B cell (primary cell): ENCODE data around the gene NFAT5. TPM values are rescaled to one million over a fixed set of nuclear protein-coding genes. Genes with fewer than 3 reads are reported as not detected.

Source experiments
- ATAC-seq: fragments of 200-7000 bp; cut with Tn5 transposase; one replicate; pipeline ENCODE4 v1.10.0; 2021; ENCODE audit warnings: low read depth, mild to moderate bottlenecking, moderate number of reproducible peaks, moderate library complexity
- CTCF ChIA-PET: fragments of 350-600 bp; sonication (Branson Sonifier 250); formaldehyde crosslinking; loops from one replicate; lab custom pipeline; 2021; ENCODE audit warnings: antibody characterized with exemption, inconsistent platforms; lab: Charles Lee
- POLR2A ChIA-PET: fragments of 350-600 bp; sonication (Branson Sonifier 250); formaldehyde crosslinking; loops from one replicate; lab custom pipeline; 2021; ENCODE audit warnings: antibody characterized with exemption; lab: Charles Lee
- DNase-seq: peaks from one replicate; pipeline ENCODE4 v3.0.0; 2013
- H2AFZ ChIP-seq: 2 replicates; pipeline ENCODE4 v1.6.1; 2012; ENCODE audit warnings: mild to moderate bottlenecking, low read depth, low read length; ENCODE audit not compliant: insufficient read depth, poor library complexity, severe bottlenecking
- H3K27ac ChIP-seq, 2 donors: 1 replicate in 1 of 2; 2 replicates in 1 of 2; pipeline ENCODE4 v1.5.1; 2012 to 2013; ENCODE audit warnings: low read length in 2 of 2, mild to moderate bottlenecking in 2 of 2, moderate library complexity in 1 of 2
- H3K27me3 ChIP-seq, 4 experiments: fragments of 200-600 bp in 1 of 4; sonication (generic) in 1 of 4; replicated peaks in 1 of 4; 1 replicate in 2 of 4; 2 replicates in 2 of 4; pipeline versions ENCODE4 v1.6.1 to v1.7.0; 2013 to 2016; ENCODE audit warnings: low read length in 3 of 4, mild to moderate bottlenecking in 2 of 4, mixed read lengths in 1 of 4, moderate library complexity in 1 of 4; ENCODE audit not compliant: insufficient read depth in 4 of 4, control insufficient read depth in 3 of 4; ENCODE audit errors: control extremely low read depth in 1 of 4
- H3K36me3 ChIP-seq, 2 experiments: replicated peaks in 1 of 2; 1 replicate in 1 of 2; 2 replicates in 1 of 2; pipeline versions ENCODE4 v1.6.1 to v1.7.1; 2013; ENCODE audit warnings: low read length in 1 of 2; ENCODE audit not compliant: insufficient read depth in 2 of 2, control insufficient read depth in 1 of 2; ENCODE audit errors: control extremely low read depth in 1 of 2, extremely low read depth in 1 of 2
- H3K4me1 ChIP-seq, 2 donors: fragments of 200-600 bp in 1 of 2; sonication (generic) in 1 of 2; 1 replicate in 1 of 2; 2 replicates in 1 of 2; pipeline versions ENCODE4 v1.5.1 to v1.6.1; 2013 to 2017; ENCODE audit warnings: low read length in 2 of 2; ENCODE audit not compliant: control insufficient read depth in 2 of 2, insufficient read depth in 2 of 2
- H3K4me2 ChIP-seq: replicated peaks from 2 replicates; pipeline ENCODE3; 2012; ENCODE audit warnings: mild to moderate bottlenecking, low read depth, low read length; ENCODE audit not compliant: poor library complexity, severe bottlenecking
- H3K4me3 ChIP-seq, 5 experiments: fragments of 200-600 bp in 1 of 5; sonication (generic) in 1 of 5; 1 replicate in 3 of 5; 2 replicates in 2 of 5; pipeline versions ENCODE4 v1.5.1 to v1.7.0; 2011 to 2016; ENCODE audit warnings: low read length in 4 of 5, mild to moderate bottlenecking in 4 of 5, low read depth in 2 of 5, control low read depth in 1 of 5, moderate library complexity in 1 of 5; ENCODE audit not compliant: insufficient read depth in 1 of 5; ENCODE audit errors: control extremely low read depth in 1 of 5, extremely low read depth in 1 of 5
- H3K79me2 ChIP-seq: fragments of 200-600 bp; sonication (generic); one replicate; pipeline ENCODE4 v1.6.0; 2016; ENCODE audit warnings: low read length; ENCODE audit not compliant: control insufficient read depth, insufficient read depth
- H3K9ac ChIP-seq: fragments of 200-600 bp; sonication (generic); 2 replicates; pipeline ENCODE4 v1.6.1; 2017; ENCODE audit warnings: mild to moderate bottlenecking, low read length, moderate library complexity
- H3K9me3 ChIP-seq, 3 donors: one replicate each; pipeline versions ENCODE4 v1.6.1 to v1.7.1; 2013; ENCODE audit warnings: low read length in 2 of 3; ENCODE audit not compliant: control insufficient read depth in 2 of 3, insufficient read depth in 1 of 3; ENCODE audit errors: control extremely low read depth in 1 of 3
- H4K20me1 ChIP-seq: 2 replicates; pipeline ENCODE4 v1.6.0; 2012; ENCODE audit warnings: mild to moderate bottlenecking, low read length; ENCODE audit not compliant: insufficient read depth, control insufficient read depth, poor library complexity, severe bottlenecking
- H3K27ac Mint-ChIP-seq: one replicate; pipeline ENCODE4 v1.8.0; 2021; ENCODE audit warnings: mixed read lengths
- H3K27me3 Mint-ChIP-seq: one replicate; pipeline ENCODE4 v1.8.0; 2021; ENCODE audit warnings: mixed read lengths
- H3K4me1 Mint-ChIP-seq: one replicate; pipeline ENCODE4 v1.8.0; 2021; ENCODE audit warnings: mixed read lengths
- H3K4me3 Mint-ChIP-seq: one replicate; pipeline ENCODE4 v1.8.0; 2021; ENCODE audit warnings: mixed read lengths
- H3K9me3 Mint-ChIP-seq: one replicate; pipeline ENCODE4 v1.8.0; 2022; ENCODE audit warnings: mixed read lengths; ENCODE audit not compliant: insufficient read depth
- EZH2 ChIP-seq: IDR thresholded peaks from 2 replicates; pipeline ENCODE4 v1.6.1; 2012; ENCODE audit warnings: borderline replicate concordance, low read depth, mild to moderate bottlenecking, moderate library complexity, low read length; ENCODE audit not compliant: insufficient read depth, poor library complexity, severe bottlenecking
- WGBS: methylation state at CpG from one replicate; pipeline ENCODE4 v1.1.5; 2013; ENCODE audit warnings: missing lambda C conversion rate; ENCODE audit not compliant: insufficient coverage; 5-methylcytosine and 5-hydroxymethylcytosine counted together
- intact Hi-C: fragments of 100-400 bp; cut with micrococcal nuclease; formaldehyde crosslinking; loops from one replicate; pipeline ENCODE4 v1.10.0; 2022
- polyA plus RNA-seq: library from polyadenylated mRNA; depleted of rRNA; stranded (reverse); fragments of >200 nt; gene quantifications from 2 replicates; pipeline ENCODE4 v1.2.3, GENCODE V29; 2012
- total RNA-seq, 2 donors: library from RNA; stranded (reverse); fragments of 120-200 nt in 1 of 2; gene quantifications; 1 replicate in 1 of 2; 2 replicates in 1 of 2; pipeline versions ENCODE4 v1.2.3 to v1.2.4, GENCODE V29; 2013 to 2022
- TF ChIP-seq, protein P1 (sequence below): fragments of 200-600 bp; IDR thresholded peaks from one replicate; pipeline ENCODE4 v1.8.0; 2022; ENCODE audit warnings: antibody characterized with exemption, mild to moderate bottlenecking

The NFAT5 gene
- total and polyA plus RNA-seq, 2 donors (not counting 1 experiment from before 2014, with no cell fraction given) = 6.3 to 50.0 TPM

DNA sequence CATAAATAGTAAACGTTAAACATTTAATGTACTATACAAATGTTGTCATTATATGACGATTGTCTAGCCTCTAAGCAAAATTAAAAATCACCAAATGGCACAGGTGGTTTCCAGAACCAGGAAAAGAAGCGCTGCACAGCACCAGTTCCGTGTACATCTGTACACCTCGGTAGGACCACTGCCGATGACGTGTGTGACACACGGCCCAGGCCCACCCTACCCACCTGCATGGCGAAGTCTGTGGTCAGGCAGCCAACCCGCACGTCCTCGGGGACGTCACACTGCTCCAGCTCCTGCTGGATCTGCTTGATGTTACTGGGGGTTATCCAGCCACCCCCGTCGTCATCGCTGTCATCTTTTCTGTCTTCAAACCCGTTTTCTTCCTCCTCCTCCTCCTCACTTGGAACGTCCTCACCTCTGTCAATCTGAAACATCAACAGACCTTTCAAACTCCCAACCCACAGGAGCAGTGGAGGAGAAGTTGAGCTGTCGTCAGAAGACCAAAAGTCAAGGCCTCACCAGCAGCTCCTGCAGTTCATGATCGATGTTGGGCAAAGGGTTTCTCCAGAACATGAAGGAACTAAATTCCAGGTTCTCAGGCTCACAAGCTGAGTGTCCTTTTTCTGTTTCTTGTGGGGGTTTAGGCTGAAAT is 183.1 kb downstream of the NFAT5 start:
- no peak overlapping the region for H3K9ac ChIP-seq
- intact Hi-C loops = no loop called here
- TF ChIP-seq EZH2 = no peak
- TF ChIP-seq, protein P1, sequence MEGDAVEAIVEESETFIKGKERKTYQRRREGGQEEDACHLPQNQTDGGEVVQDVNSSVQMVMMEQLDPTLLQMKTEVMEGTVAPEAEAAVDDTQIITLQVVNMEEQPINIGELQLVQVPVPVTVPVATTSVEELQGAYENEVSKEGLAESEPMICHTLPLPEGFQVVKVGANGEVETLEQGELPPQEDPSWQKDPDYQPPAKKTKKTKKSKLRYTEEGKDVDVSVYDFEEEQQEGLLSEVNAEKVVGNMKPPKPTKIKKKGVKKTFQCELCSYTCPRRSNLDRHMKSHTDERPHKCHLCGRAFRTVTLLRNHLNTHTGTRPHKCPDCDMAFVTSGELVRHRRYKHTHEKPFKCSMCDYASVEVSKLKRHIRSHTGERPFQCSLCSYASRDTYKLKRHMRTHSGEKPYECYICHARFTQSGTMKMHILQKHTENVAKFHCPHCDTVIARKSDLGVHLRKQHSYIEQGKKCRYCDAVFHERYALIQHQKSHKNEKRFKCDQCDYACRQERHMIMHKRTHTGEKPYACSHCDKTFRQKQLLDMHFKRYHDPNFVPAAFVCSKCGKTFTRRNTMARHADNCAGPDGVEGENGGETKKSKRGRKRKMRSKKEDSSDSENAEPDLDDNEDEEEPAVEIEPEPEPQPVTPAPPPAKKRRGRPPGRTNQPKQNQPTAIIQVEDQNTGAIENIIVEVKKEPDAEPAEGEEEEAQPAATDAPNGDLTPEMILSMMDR = no peak
- H4K20me1 ChIP-seq = peaks cover 12% of the 10 kb centered on the region
- no peak overlapping the region for H3K4me2 ChIP-seq
- 96% methylated on average over 8 of the region's 20 CpGs for WGBS
- no peaks in the 10 kb centered on the region for H3K27me3 Mint-ChIP-seq
- H3K9me3 Mint-ChIP-seq = no peaks in the 10 kb centered on the region
- no peak overlapping the region for H2AFZ ChIP-seq
- peaks cover 1 to 66% of the 10 kb centered on the region in 2 experiments for H3K36me3 ChIP-seq
- H3K27ac ChIP-seq = no peak overlapping the region
- no peaks in the 10 kb centered on the region for H3K9me3 ChIP-seq
- peaks cover 12% of the 10 kb centered on the region for H3K4me1 Mint-ChIP-seq
- H3K79me2 ChIP-seq = peaks cover 41% of the 10 kb centered on the region
- ATAC-seq (no peak), DNase-seq (no peak)
- no peak overlapping the region for H3K4me3 Mint-ChIP-seq
- no peak overlapping the region for H3K27ac Mint-ChIP-seq
- H3K4me1 ChIP-seq = peaks cover 8 to 11% of the 10 kb centered on the region in 2 donors
- H3K27me3 ChIP-seq = no peaks in the 10 kb centered on the region
- ChIA-PET CTCF (no interaction called here), POLR2A (no interaction called here)
- no peak overlapping the region for H3K4me3 ChIP-seq

DNA sequence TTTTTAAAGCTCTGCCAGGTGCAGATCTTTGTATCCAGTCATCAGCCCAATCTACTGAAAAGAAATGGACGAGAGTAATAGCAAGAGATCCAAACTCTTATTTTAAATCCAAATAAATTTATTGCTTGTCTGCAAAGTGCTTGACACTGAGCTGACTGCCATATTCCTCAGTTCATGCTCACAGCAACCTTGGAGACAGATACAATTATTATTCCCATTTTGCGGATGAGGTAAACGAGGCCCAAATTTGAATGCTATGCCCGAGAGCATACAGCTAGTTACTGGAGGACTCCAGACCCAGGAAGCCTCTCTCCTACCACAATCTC is 188.3 kb downstream of the NFAT5 start:
- Mint-ChIP-seq H3K4me3 (peak overlapping the region; percentile 99), H3K9me3 (no peaks in the 10 kb centered on the region), H3K27me3 (no peaks in the 10 kb centered on the region), H3K4me1 (peaks cover 21% of the 10 kb centered on the region), H3K27ac (peak overlapping the region; percentile 94)
- peak overlapping the region; percentile 73 to 100 (median 91) for H3K4me3 ChIP-seq
- no peak for ATAC-seq
- H3K9me3 ChIP-seq = no peaks in the 10 kb centered on the region
- H3K4me1 ChIP-seq = peaks cover 8 to 20% of the 10 kb centered on the region in 2 donors
- peaks cover 0 to 22% of the 10 kb centered on the region in 2 experiments for H3K36me3 ChIP-seq
- H3K27me3 ChIP-seq = no peaks in the 10 kb centered on the region
- no peak for DNase-seq
- ChIA-PET CTCF (interaction anchor here (0.6 to 3.5 kb wide), 19 partner anchors 9 to 359 kb away, joined by 3 to 73 read pairs (median 4); partner anchors contain the start of genes NQO1 and WWP2), POLR2A (interaction anchor here (0.8 to 1.9 kb wide), 7 partner anchors 9 to 358 kb away, joined by 3 to 8 read pairs (median 3); partner anchors contain the start of genes CYB5B, NQO1 and WWP2)
- peak overlapping the region; percentile 82 for H3K4me2 ChIP-seq
- peak overlapping the region; percentile 61 to 76 for H3K27ac ChIP-seq
- H2AFZ ChIP-seq = peak overlapping the region; percentile 96
- H4K20me1 ChIP-seq = no peaks in the 10 kb centered on the region
- intact Hi-C loops = loop anchor here (1.0 to 2.0 kb wide), 6 partner anchors 8 to 415 kb away; partner anchors contain the start of genes COG8, NIP7, NQO1 and TERF2
- peaks cover 48% of the 10 kb centered on the region for H3K79me2 ChIP-seq
- TF ChIP-seq, protein P1 = no peak
- no peak for TF ChIP-seq EZH2
- 16% methylated on average over 4 of the region's 4 CpGs for WGBS
- peak overlapping the region; percentile 90 for H3K9ac ChIP-seq
